Activated gamma-delta T cell treated with anti-CD3 and anti-CD28 coated beads, Interleukin-2, amount 50 U/mL, for 16 hours (primary cell): ENCODE results near the gene PLCL2.

ENCODE experiments used
- DNase-seq: peaks from one replicate; pipeline ENCODE4 v3.0.0-alpha.2; 2020; ENCODE audit warnings: low read depth

The PLCL2 gene

DNA sequence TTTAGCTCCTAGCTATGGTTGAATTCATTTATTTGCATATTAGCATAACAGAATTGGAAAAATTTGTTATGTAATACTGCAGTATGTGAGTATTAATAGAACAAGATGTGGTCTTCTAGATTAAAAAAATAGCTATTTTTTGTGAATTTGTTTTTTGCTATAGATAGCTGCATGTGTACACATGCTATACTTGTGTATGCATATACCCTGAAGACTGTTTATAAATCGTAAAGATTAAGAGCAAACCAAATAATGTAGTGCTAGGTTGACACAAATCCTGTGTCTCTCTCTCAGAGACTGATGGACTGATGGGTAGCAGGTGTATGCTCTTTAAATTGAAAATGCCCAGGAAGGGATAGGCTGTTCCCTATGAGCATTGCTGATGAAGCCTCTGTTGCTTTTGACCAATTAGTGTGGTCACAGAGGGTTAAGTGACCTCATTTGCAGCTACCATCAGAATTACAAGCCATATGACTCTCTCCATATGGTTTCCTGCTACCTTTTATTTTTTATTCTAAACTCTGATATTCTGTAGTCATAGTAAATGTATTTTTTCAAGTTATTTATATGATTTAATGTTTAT, 9.0 kb downstream of the PLCL2 start:
- DNase-seq = no peak

DNA sequence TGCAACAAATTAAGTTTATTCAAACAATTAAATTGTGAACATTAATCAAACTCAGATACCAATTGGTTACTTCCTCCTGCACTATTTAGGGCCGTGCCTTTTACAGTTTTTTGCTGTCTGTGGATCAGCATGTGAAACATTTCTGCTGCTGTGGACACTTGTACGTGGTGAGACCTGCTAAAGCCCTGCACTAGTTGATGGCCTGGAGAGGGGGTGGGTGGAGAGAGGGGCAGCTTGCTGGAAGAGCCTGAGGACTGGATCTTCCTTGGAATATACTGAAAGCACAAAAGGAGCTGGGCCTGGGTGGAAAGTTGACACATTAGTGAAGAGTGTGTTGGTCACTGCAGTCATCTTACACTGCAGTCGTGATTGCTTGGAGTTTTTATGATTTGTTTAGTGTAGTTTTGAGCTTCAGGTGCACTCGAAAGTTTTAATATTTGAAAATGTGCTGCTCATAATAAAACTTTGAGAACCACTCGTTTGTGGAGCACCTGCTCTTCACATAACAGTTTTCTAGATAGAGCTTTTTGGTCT, 11.4 kb downstream of the PLCL2 start:
- DNase-seq = no peak

DNA sequence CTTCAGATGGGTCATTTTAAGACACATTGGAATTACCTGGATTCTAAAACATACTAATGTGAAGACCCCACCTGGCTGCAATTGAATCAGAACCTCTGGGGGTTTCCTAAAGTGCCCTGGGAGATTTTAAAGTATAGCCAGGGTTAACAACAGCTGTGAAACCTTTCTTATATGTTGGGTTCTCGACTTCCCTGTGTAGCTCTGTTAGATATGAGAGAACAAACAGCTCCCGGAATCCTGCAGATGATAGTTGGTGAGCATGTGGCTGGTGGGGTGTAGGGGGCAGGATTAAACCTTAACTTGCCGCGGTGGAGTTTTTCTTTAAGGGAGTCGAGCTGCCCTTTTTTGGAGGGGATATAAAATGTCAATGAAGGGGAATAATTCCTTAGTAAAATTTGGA, 12.1 kb downstream of the PLCL2 start:
- DNase-seq = no peak

DNA sequence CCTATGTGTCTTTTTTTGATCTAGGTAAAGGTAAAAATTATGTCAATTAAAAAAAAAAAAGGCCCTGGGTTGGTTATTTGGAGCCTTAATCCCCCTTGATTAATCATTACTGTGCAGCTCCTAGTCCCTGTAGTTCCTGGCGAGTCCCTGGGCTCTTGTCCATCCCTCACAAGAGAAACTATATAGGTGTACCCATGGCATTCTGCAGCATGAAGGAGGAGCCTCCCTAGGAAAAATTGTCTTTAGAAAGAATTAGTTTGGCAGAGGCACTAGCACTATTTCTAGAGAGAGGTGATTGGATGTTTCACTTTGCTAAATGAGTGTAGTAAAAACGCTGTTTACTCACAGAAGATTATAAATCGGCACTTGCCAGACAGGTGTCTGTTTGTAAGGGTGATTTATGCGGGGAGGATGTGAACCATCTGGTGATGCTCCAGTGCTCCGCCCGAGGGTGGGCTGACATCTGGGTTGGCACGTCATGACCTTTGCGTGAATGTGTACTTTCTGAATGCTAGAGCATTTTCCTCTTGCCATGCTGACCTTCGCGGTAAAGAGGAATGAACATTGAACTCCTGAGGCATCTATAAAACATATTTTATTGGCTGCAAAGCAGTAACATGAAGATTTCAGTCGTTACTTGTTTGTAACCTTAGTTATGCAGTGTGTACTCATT, 12.6 kb downstream of the PLCL2 start:
- peak; percentile 46 for DNase-seq

DNA sequence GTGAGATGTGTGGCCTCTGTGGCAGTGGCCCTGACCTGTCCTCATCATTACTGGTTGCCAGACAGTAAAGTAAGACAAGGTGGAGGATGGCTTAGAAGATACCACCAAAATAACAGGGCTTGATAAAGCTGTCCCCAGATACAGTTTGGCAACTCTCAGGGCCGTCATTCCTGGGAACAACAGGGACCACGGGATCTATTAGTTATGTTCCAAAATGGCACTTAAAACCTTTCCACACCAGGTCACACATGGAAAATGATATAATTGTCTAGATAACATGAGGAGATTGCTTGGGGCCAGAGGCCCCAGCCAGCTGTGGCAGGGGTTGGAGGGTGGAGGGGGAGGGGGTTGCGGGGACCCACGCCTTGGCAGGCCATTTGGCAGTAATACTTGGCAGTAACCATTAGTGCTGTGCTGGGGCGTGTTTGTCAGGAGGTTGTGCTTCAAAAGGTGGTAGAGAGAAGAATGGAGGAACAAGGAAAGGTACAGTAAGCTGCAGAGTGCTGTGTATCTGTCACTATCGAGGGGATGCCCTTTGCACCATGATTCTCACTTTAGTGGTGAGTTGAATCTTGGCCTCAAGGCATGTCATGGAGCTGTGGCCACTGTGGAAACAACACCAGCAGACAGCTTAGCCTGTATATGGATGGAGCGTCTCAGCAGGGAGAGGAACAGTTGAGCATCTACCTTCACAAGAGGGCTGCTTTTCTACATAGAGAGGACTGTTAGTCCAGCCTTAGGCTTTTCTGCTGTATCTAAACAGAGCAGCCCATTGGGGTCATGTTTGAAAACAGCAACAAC, 14.0 kb downstream of the PLCL2 start:
- DNase-seq = no peak

DNA sequence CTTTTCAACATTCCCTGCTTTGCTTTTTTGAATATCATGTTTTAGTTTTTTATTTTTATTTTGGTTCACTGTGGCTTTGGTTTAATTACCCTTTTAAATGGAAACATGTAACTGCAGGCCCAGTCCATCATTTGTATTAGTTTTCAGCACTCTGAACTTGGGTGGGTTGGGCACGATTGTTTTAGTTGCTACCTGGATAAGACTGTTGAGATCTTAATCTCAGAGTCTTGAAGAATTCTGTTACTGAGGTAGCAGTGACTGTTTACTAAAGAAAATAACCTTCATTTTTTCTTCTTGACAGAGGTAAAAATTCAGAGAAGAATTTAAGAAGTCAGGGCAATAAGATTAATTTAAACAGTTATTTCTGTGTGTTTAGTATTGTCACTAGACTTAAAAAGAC, 15.2 kb downstream of the PLCL2 start:
- no peak for DNase-seq

DNA sequence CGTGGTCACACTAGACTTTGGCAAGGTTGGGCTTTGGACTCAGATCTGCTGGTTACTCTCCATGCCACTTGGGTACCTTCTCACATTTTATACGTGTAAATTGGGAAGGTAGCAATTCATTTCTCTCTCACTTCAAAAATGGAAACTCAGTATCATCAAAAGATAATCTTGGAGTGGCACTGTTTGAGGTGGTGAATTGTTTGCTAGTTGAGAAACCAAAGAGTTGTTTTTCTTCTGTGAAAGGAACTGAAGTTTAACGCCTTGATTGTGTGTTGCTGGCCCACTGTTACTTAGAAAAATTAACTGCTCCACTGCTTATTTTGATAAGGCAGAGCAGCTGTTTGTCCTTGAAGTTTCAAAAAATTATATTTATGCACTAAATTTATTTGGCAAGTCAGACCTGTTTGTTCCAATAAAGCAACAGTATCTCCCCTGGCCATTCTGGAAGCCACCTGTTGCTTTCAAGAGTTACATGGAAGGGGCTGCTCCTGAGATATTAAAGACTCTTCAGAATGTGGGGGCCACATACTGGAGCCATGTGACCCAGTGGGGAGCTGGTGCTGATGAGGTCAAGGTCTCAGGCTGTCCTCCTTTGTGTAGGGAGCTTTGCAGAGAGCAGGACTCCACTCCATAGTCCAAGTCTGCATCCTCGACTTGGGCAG, 16.2 kb downstream of the PLCL2 start:
- DNase-seq = no peak

DNA sequence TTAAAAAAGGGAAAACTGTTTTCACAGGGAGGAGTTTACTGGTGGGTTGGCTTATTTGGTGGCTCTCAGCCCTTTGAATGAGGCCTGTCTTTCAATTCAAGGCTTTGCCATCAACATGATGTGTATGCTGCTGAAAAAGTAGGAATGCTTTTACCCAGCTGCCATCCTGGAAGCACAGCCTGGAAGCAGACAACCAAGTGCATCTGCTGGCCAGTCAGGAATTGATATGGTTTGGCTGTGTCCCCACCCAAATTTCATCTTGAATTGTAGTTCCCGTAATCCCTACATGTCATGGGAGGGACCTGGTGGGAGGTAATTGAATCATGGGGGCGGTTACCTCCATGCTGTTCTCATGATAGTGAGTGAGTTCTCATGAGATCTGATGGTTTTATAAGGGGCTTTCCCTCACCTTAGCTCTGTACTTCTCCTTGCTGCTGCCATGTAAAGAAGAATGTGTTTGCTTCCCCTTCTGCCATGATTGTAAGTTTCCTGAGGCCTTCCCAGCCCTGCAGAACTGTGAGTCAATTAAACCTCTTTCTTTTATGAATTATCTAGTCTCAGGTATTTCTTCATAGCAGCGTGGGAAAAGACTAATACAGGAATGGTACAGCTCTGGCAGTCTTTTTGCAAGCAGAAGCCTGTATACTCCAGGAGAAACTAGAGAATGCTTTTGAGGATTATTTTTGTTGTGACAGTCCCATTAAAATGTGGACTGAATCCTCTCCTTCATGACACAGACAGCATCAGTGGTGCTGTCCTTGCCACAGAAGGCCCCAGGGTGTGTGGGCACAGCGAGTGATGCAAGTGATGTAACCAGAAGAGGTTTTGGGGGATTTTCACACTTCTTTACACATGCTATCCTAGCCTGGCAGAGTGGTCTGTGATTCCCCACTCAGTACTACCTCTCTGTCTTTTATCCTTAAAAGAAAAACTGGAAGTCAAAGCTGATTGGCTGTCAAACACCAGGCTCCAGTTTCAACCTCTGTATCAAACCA, 20.0 kb downstream of the PLCL2 start:
- peak; percentile 43 for DNase-seq

DNA sequence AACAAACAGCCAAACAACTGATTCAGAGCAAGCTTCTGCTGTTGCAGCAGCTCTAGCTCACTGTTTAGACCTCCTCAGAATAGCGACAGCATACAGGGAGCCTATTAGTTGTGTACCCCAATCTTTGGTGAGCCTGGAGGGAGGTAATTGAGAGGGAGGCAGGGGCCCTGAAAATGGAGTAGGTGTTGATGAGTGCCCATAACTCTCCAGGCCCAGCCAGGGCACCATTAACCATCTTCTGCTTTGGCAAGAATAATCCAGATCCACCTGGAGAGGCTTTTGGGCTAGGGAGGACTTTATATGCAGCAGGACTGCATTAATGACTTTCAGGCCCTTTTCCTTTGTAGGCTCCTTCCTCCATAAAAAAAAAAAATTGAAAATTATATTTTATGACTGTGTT, 20.9 kb downstream of the PLCL2 start:
- DNase-seq = no peak

DNA sequence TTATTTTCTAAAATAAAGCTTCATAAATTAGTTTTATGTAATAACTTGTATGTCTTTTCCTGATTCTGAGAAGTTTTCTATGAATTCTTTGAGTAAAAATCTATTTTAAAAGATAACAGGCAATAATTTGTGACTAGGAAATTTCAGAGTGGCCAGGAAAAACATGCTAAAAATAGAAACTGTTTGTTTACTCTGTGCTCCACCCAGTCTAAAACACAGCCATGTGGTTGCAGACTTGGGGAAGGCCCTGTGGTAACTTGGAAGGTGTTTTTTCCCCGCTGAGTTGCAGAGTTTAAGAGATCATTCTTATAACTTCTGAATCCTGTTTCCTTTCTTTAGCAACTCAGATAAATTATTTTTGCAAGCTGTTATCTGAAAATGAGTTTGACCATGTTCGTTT, 21.9 kb downstream of the PLCL2 start:
- DNase-seq = no peak

DNA sequence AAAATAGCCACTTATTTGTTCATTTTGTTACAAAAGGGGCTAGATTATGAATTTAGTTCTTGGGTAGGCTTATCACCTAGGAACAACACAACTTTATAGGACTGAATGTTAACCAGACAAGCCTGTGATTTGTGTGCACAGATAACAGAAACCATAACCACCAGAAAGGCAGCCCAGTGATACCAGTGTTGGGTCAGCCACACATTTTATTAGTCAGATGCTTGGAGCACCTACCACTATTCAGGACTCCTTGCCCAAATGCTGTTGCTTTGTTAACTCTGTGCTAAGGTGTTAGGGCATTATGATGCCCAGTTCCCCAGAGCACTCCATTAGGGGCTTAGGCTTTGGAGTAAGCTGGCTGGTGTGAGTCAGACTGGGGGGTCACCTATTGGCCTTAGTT, 22.5 kb downstream of the PLCL2 start:
- no peak for DNase-seq

DNA sequence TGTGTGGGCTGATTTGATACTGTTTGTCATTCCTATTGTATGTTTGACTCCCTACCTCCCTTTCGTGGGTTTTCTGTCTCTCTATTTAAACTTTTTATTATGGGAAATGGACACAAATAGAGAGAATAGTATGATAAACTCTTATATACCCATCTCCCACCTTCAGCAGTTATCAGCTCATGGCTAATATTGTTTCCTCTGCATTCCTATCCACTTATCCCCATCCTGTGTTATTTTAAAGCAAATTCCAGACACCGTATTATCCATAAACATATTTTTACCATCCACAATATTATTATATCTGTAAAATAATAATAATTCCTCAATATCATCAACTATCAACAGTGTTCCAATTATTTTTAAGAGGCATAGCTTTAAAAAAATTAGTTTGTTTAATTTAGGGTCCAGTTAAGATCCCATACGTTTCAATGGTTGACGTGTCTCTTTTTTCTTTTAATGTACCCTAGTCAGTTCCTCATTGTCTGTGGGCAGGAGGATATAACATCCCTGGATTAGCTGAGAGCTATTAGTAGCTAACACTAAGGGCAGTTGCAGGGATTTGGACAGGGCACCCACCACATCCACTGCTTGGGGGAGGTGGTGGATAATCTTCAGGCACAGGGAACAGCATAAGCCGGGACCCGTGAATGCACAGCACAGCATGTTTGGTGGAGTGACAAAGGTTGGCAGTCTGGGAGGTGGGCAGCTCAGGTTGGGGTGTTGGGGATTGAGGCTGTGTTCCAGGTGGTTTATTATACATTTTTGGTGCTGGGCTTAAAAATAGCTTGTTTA, 23.5 kb downstream of the PLCL2 start:
- no peak for DNase-seq

DNA sequence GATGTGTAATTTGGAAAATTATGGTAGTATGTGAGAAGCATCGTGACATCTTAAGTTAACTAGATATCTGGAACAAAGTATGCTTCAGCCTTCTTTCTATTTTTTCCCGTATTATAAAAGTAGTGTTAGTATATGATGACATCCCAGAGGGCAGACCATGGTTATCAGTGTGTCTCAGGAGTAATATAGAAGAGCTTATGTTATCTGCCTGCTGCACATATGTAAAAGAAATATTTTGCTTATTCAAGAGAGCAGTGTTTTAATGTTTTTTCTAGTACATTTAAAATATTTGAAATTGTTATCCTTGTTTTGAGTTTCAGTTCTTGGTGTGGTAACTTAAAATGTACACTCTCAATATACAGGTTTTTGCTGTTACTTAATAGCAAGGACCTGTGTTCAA, 24.1 kb downstream of the PLCL2 start:
- DNase-seq = no peak

DNA sequence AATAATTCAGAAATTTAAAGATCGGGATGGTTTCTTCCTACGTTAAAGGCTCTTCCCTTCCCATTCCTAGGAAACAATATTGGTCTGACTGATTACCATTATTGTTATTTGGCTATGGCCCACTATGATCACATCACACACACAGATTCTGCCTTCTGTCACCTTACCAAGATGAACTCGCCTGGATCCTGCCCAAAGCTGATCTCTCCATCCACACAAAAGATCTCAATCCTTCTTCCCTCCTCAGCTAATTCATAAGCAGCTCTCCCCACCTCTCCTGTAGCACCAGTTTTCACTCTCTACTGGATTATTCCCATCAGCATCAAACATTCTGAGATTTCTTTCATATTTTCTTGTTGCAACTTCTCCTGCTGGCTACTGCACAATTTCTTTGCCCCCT, 25.0 kb downstream of the PLCL2 start:
- no peak for DNase-seq

DNA sequence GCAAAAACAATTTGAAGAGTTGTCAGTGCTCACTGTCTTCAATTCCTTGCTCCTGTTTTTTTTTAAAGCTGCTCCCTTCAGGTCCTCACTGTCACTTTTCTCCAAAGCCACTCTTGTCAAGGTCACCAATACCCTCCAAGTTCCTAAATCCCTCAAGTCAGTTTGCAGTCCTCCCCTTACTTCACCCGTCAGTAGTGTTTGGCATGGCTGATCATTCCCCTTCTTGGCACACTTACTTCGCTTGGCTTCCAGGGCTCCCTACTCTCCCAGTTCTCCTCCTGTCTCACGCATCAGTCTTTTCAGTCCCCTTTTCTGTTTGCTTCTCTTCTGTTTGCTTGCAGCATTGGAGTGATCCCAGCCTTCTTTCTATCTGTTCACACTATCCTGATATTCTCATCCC, 25.5 kb downstream of the PLCL2 start:
- no peak for DNase-seq

DNA sequence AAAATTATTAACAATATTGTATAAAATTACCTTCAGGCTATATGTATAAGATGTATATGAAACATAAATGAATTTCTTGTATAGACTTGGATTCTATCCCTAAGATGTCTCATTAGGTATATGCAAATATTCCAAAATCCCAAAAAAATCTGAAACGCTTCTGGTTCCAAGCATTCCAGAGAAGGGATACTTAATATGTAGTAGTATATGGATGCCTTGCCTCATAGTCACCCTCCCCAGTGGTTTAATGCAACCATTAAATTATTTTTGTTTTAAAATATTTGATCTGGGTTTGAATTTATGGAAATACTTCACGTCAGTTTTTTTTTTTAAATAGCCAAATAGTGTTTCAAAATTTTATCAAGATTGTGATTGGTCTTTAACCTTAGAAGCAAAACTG, 27.2 kb downstream of the PLCL2 start:
- no peak for DNase-seq

DNA sequence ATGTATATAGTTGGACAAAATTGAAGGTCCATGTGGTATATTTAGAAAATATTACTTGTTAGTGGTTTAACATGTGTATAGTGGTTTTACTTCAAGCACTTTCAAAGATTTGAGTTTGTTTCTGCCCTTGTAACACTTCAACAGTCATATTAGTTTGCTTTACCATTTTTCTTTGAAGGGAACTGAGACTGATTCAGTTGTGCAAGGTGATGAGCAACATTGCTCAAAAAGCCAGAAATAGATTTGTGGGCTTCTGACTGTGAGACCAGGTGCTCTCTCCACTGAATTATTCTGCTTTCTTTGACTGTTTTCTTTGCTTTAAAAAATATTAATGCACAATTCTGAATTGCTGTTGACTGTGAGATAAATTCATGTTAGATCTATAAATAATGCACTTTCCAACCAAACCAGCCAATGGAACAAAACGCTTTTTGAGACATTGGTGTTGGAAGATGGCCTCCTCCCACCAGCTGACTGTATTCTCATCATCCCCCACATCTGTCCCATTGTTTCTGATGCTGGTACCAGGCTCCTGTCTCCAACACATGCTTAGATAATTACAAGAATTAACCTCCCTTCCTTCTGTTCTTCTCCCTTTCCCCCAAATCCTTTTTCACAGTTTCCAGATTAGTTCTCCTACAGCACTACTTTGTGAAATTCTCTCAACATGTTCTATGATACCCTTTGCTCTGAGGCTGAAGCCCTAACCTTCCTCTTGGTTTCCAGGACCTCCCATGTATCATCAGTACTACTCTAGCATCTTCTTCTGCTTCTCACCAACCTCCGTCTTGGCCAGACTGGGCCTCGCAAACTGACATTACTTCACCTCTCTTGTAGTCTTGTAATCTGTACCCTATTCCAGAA, 27.9 kb downstream of the PLCL2 start:
- no peak for DNase-seq

DNA sequence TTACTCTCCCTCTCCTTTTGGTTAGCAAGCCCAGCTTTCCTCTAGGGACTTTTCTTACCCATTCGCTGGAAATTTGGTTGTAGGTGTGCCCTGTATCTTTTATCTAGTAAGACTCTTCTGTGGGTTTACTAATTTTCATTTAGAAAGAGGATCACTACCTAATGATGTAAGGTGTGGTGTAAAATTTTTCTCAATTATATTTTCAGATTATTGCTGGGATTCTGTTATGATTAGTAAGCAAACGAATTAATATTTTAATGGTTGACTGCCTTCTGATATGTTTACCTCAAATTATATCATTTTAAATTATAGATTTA, 28.5 kb downstream of the PLCL2 start:
- DNase-seq = no peak

DNA sequence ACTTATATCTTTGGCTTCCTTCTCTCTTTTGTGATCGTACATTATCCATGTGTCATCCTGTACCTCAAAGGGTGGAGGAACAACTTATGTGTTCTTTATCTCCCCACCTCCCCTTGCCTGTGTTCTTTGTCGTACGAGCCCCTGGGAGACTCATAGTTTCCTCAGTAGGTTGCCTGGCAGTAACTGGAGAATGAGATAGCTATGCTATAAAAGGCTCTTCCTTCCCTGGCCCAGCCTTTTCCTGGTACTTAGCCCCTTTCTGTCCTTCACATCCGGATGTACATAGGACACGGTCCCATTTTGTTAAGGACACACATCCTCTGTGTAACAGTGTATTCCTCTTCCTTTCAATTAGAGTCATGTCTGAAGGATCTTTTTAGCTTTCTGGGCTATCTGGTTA, 32.1 kb downstream of the PLCL2 start:
- no peak for DNase-seq
